Stimulated activated CD4-positive, alpha-beta T cell treated with anti-CD3 and anti-CD28 coated beads, Interleukin-2, amount 100 ng/mL, for 24 hours (primary cell): ENCODE measurements around the gene INPP5F.
"Not testable (repeated sequence)": the region's sequence is repeated elsewhere in the genome, so short reads cannot be mapped to it uniquely, and the experiment has no call there.

Experiments used
- DNase-seq, 2 donors: peaks; one replicate each; pipeline ENCODE4 v3.0.0-alpha.2; 2020

The INPP5F gene

GRCh38 chr10:119742947-119743648, 17.2 kb downstream of the INPP5F start:
- DNase-seq: no peak

GRCh38 chr10:119747940-119748339, 22.1 kb downstream of the INPP5F start:
- DNase-seq: no peak

- no peak for DNase-seq
These were observed 23.0 kb downstream of the INPP5F start for GRCh38 chr10:119748871-119749270.

- DNase-seq: no peak
These were observed 23.6 kb downstream of the INPP5F start for GRCh38 chr10:119749455-119749854.

- peak; percentile 58 to 62 for DNase-seq
These were observed 24.8 kb downstream of the INPP5F start for GRCh38 chr10:119750391-119751230.

GRCh38 chr10:119753309-119753708, 27.5 kb downstream of the INPP5F start:
- no peak for DNase-seq

GRCh38 chr10:119754085-119754484, 28.2 kb downstream of the INPP5F start:
- DNase-seq: no peak

- no peak for DNase-seq
These were observed 29.1 kb downstream of the INPP5F start for GRCh38 chr10:119754936-119755335.

GRCh38 chr10:119755446-119755845, 29.6 kb downstream of the INPP5F start:
- DNase-seq: no peak

GRCh38 chr10:119758448-119759195, 32.8 kb downstream of the INPP5F start:
- DNase-seq: no peak

- no peak for DNase-seq
These were observed 34.0 kb downstream of the INPP5F start for GRCh38 chr10:119759832-119760231.

GRCh38 chr10:119761106-119761505, 35.3 kb downstream of the INPP5F start:
- no peak for DNase-seq

- no peak for DNase-seq
These were observed 36.2 kb downstream of the INPP5F start for GRCh38 chr10:119762035-119762434.

- no peak for DNase-seq
These were observed 37.3 kb downstream of the INPP5F start for GRCh38 chr10:119762805-119763798.

- DNase-seq: no peak
These were observed 42.7 kb downstream of the INPP5F start for GRCh38 chr10:119768455-119769094.

GRCh38 chr10:119769886-119770285, 44.0 kb downstream of the INPP5F start:
- DNase-seq: no peak

GRCh38 chr10:119770928-119771327, 45.1 kb downstream of the INPP5F start:
- DNase-seq: no peak

- no peak for DNase-seq
These were observed 46.5 kb downstream of the INPP5F start for GRCh38 chr10:119772334-119772733.

GRCh38 chr10:119773041-119773440, 47.2 kb downstream of the INPP5F start:
- not testable (repeated sequence) for DNase-seq

GRCh38 chr10:119775529-119775928, 49.7 kb downstream of the INPP5F start:
- DNase-seq: no peak

GRCh38 chr10:119776536-119776935, 50.7 kb downstream of the INPP5F start:
- DNase-seq: no peak

- no peak for DNase-seq
These were observed 51.8 kb downstream of the INPP5F start for GRCh38 chr10:119777686-119778085.
